Stimulated activated CD8-positive, alpha-beta memory T cell treated with anti-CD3 and anti-CD28 coated beads, Interleukin-12 subunit alpha, Interleukin-12 subunit beta, amount 100 ng/mL, for 4 hours (primary cell): ENCODE measurements around the gene RSL1D1.

ENCODE experiments used
- DNase-seq: peaks from one replicate; pipeline ENCODE4 v3.0.0-alpha.2; 2020; ENCODE audit warnings: low read depth

RSL1D1 gene

DNA sequence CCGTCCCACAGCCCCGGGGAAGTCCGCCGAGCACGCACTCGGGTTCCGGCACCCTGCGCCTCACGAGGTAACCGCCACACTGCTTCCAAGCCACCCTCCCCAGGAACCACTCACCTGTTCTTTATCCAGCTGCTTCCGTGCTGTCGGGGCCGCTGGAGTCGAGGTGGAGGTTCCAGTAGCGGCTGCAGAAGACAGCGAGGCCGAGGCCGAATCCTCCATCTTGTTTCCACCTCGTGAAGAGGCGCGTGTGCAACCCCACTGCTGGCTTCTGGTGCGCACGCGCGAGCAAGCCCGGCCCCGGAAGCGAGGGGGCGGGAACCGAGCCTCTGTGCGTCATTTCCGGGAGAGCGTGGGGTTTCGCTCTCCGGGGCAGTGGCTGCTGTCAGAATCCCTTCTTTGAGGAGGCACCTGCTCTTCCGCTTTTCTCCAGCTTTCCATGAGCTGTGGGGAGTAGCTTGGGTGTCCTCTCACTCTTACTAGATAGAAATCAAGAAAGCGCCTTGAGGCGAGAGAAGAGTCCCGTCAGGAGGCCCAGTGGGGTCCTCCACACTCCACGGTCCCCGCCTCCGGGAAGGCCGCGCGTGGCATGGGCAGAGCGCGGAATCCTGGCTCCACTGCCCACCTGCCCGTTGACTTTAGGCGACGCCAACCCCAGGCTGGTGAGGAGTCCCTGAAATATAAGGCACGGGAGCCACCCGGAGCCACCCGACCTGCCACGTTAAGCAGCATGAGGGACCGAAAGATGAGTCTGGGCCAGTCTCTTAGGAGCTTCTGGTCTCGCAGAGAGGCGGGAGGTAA, at the start of gene RSL1D1:
Gene RSL1D1, minus strand, starts transcription at position 249 of the 798 bp plus-strand sequence. Its CDS starts 30 bp downstream, at position 219.
- DNase-seq = peak; percentile 92

DNA sequence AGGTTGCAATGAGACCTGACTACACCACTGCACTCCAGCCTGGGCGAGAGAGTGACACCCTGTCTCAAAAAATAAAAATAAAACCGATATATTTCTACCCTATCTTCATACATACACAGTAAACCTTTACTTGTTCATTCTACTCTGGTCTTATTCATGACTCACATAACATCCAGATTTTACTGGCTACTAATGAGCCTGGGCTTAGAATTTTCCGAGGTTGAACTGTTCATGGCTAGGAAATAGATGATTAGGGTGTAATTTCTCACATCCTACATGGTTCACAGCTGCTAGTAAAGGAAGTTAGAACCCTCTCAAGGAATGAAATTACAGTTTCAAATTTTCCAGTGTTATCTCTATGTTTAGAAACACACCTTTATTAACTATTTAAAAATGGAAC, 49.7 kb upstream of the RSL1D1 start:
- no peak for DNase-seq

DNA sequence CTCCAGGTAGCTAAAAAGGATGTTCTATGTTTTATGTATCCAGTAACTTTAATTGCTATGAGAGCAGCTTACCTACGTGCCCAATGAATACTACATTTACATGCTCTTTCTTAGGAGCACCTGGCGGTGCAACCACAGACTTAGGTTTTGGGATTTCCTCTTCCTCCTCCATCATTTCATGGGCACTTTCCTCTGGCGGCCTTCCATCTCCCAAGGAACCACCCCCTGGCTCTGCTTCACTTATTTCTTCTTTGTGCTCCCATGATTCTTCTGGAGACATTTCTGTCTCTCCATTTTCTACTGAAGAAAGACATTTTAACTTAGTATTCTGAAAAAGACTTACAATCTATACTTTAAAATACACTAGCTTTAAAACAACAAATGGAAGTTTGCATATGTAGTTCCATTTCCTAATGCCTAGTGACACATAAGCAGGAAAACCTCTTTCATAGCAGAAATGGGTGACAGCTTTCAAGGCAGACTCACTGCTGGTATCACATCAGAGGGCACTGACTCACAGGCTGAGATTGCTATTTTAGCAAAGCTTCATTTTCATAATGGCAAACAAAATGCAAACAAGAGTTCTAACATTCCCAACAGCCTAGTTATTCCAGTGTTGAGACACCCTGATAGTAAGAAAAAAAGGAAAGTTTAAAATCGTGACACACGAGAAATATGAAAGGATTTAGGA, 45.3 kb upstream of the RSL1D1 start:
- DNase-seq = no peak

DNA sequence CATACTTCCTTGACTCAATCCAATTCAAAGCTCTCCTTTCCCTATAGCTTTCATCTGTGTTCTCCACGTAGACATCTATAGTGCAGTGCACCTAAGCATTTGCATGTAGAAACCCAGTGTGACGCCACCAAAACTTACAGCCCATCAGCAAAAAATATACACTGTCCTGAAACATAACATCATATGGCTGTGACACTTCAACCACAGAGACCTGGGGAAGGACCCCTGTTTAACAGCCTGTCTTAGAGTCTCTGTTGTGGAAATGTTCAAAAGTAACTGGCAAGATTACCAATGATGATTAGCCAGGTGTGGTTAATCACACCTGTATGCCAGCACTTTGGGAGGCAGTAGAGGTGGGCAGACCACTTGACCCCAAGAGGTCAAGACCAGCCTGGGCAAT, 42.2 kb upstream of the RSL1D1 start:
- no peak for DNase-seq

DNA sequence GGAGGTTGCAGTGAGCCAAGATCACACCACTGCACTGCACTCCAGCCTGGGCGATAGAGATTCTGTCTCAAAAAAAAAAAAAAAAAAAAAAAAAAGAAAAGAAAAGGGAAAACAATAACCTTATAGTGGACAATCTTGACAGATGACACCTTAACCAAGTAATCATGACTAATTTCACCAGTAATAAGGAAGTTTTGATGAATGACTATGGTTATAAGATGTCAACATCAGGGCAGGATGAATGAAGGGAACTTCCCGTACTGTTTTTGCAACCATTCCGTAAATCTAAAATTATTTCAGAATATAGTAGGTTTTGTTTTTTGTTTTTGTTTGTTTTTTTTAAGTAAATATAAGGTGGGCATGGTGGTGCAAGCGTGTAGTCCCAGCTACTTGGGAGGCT, 41.4 kb upstream of the RSL1D1 start:
- DNase-seq = no peak

DNA sequence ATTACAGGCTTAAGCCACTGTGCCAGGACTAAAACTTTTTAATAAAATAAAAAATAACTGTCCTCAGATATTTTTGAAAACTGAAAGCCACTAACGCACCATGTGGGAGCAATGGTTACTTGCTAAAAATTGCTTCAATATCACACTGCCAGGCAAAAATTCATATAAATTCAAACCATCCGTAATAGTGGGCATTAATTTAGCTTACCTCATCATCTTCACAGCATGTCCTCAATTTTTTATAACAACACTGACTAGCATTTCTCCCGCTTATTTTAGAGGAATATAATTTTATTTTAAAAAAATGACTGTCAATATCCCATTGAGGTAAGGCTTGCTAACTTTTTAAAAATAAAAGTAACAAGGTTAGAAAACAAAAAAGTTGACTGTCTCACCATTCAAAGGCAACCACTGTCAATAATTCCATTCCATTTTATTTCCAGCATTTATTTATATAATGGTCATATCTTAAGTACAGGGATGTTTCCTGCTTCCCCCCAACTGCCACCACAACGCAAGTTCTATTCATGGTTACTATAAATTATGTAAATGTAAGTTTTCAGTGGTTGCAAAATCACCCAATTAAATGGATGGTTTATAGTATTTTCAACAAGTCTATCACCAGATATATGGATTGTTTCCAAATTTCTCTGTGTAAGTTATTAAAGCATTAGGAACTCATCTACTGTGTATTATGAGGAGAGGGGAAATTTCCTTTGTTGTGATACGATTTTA, 39.1 kb upstream of the RSL1D1 start:
- no peak for DNase-seq

DNA sequence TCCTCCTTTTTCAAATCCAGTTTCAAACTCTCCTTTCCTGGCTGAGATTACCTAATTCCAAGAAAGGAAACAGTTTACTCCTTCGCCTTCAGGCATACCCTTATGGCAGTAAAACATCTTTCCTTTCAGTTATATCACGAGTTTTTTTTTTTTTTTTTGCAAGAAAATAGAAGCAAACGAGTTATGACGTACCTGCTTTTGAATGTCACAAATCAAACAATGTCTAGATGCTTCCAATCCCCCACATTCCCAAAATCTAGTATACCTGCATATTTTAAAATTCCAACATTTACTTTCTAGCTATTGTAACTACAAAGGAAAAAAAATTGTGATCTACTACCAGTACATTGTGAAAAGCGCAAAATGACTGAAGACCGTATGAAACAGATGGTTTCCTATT, 35.5 kb upstream of the RSL1D1 start:
- DNase-seq = no peak

DNA sequence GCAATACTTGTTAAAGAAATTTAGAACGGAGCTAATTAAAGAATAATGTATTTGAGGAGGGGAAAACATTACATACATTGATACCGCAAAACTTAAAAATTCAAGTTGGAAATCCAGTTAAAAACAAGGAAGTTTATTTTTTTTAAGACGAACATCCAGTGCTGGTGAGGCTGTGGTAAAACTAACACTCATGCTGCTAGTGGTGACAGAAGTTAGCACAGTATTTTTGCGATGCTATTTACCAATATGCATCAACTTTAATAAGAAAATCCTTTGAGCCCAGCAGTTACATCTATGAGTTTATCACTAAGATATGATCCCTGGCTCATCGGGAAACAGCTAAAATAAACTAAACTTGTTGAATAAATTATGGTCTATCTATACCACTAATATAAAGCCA, 32.7 kb upstream of the RSL1D1 start:
- no peak for DNase-seq

DNA sequence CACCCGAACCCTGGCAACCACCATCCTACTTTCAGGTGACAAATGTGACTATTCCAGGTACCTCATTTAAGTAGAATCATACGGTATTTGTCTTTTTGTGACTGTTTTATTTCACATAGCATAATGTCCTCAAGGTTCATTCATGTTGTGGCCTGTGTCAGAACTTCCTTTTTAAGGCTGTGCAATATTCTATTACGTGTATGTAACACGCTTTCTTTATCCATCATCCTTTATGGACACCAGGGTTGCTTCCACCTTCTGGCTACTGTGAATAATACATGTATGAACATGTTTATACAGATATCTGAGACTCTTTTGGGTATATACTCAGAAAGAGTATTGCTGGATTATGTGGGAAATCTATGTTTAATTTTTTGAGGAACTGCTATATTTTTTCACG, 28.7 kb upstream of the RSL1D1 start:
- DNase-seq = no peak

DNA sequence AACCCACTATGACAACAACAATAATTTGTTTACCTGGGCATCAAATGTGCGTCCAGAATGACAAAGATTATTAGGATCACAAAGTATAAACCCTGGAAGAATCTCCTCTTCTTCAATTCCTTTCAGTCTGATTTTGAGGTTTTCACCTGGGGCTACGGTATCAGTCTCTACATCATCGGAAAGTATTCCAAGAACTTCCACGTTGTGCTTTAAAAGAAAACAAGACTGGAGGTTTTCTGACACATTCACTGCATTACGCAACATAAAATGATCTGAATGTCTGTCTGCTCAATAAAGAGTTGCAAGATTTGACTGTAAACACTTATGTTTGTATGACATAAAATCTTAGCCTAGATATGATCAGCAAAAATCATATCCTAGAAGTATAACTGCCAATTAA, 26.0 kb upstream of the RSL1D1 start:
- no peak for DNase-seq

DNA sequence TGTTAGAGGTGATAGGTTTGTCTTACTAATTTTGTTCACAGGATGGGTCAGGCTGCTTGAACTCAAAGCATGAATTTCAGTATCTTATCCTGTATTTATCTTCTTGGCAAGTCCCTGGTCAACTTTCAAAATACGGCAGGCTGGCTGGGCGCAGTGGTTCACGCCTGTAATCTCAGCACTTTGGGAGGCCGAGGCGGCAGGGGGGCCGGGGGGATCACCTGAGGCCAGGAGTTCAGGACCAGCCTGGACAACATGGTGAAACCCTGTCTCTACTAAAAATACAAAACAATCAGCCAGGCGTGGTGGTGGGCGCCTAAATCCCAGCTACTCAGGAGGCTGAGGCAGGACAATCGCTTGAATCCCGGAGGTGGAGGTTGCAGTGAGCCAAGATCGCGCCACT, 25.0 kb upstream of the RSL1D1 start:
- no peak for DNase-seq

DNA sequence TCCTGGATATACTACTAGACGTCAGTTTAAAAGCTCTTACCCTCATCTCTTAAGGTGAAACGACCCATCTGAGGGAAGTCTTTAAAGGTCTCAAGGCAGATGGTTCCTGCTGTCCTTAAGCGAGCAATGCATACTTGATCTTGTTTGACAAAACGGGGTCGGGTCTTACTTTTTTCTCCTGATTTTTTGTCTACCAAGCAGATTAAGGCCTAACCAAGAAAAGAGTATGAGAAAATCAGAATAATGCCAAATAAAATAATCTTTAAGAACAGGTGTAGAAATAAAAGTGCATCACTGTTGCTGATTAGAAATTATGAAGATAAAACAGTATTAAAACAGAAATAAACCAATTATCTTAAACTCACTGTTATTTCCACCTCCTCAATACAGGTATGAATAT, 24.4 kb upstream of the RSL1D1 start:
- no peak for DNase-seq

DNA sequence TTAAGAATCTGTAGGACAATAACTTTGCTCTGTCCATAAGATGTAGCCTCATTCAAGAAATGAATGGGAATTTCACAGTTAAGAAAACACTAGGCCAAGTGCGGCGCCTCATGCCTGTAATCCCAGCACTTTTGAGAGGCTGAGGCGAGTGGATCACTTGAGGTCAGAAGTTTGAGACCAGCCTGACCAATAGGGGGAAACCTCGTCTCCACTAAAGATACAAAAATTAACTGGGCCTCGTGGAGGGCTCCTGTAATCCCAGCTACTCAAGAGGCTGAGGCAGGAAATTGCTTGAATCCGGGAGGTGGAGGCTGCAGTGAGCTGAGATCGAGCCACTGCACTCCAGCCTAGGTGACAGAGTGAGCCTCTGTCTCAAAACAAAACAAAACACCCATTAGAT, 19.9 kb upstream of the RSL1D1 start:
- no peak for DNase-seq

DNA sequence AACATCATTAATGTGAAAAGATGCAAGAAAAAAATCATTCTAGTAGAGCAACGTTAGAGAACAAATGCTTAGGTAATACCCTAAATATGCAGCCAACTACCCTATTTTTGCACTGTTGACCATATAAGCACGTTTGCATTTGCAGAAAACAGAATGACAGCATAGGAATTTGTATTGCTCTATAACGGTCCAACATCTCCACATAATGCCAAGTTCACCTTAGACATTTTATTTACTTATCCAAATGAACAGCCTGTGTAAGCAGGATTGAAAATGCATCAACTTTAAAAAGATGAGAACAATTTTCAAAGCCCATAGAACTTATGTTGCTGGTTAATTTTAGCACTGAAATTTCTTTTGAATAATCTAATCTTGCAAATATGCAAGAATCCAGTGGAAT, 19.1 kb upstream of the RSL1D1 start:
- no peak for DNase-seq

DNA sequence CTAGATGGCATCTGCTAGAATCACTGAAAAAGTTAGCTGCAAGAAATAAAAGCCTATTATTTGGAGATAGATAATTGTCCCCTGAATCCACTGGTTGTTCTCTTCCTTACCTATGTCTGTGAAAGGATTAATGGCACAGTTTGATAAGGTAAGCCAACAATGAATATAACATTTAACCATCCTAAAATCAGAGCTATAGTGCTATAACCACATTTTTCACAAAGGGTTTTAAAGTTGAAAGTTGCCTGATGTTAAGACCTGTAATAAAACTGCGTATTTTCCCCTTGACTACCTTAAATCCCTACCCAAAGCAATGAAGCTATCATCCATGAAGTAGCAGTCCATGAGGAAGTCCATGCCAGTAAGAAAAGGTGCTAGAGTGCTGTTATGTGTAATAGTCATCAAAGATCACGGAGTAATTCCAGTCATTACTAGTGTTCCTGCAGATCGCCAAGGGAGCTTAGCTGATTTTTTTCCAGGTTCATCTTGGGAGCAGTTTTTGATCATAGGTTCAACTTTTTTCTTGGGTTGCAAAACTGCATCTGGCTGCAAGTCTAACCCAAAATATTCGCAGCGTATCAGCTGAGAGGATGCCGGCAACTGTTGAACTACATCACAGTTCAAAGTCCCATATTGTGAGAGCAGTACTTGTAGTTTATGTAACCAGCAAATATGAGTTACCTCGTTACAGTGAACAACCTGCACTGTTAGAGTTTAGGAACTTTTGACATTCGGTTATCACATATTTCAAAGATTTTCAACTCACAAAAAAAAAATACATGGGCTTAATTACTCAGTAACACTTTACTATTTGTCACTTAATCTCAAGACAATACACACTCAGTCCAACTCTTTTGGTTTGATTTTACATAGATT, 18.2 kb upstream of the RSL1D1 start:
- no peak for DNase-seq

DNA sequence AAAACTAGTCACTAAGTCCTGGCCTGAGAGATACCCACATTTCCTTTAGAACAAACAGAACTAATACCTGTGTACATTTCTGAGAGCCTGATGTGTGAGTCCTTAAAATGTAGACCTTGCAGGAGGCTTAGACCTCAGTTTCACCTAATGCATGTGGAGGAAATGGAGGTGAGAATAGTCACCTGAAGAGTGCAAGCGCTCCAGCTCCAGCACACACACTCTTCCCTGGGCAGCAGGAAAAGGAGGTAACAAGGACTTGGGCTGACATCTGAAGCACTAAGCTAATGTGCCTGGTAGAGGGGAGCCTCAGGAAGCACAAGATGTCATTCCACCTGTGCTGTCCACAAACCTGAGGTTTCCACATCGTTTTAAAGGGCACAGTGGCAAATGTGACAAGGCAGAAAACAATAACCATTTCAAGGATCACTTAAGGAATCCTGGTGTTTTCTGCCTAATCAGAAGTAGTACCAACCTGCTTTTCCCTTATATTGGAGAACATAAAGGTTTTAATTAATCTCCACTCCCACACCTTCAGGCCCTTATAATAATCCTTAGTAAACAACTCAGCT, 17.2 kb upstream of the RSL1D1 start:
- DNase-seq = no peak

DNA sequence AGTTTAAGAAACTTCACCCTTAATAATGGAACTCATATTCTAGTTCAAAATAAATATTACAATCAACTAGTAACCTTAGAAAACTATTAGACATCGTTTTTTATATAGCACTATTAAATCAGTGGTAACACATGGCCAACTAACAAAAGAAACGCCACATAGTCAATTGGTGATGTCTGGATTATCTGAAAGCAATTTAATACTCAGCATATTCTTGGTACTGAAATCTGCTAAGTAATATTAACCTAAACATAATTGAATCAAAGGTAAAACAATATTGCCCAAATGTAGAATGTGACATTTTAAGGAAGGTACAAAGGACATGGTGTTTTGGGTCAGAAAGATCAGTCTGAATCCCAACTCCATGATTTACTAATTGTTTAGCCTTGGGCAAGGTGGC, 11.1 kb upstream of the RSL1D1 start:
- no peak for DNase-seq

DNA sequence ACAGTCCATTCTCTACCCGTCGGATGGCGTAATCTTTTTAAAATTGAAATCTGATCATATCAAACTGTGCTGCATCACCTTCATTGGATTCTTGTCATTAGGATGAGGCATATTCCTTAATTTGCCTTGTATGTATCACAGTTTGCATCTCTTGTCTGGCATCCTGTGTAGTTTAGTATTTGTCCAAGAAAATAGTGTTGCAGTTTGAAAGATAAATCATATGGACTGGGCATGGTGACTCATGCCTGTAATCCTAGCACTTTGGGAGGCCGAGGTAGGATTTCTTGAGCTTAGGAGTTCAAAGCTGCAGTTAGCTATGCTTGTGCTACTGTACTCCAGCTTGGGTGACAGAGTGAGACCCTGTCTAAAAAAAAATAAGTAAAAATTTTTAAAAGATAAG, 5.8 kb upstream of the RSL1D1 start:
- DNase-seq = no peak

DNA sequence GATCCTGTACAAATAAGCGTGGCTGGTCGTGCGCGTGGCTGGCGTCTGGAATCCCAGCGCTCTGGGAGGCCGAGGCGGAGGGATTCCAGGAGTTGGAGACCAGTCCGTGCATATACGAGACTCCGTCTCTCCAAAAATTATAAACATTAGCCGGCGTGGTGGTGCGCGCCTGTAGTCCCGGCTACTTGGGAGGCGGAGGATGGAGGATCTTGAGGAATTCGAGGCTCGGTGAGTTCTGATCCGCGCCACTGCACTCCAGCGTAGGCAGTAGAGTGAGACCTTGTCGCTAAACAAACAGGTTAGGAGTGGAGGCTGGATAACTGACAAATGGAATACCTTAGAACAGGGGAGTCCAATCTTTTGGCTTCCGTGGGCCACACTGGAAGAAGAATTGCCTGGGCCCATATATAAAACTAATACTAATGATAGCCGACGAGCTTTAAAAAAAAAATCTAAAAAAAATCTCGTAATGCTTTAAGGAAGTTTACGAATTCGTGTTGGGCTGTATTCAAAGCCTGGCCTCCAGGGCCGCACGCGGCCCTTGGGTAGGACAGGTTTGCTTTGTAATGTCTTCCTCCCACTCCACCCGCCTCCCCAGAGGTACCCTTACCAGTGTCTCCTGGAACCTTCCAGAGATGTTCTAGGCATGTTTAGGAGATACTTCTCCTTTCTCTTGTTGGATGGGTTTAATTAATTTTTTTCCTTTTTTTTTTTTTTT, 909 bp upstream of the RSL1D1 start:
- no peak for DNase-seq

DNA sequence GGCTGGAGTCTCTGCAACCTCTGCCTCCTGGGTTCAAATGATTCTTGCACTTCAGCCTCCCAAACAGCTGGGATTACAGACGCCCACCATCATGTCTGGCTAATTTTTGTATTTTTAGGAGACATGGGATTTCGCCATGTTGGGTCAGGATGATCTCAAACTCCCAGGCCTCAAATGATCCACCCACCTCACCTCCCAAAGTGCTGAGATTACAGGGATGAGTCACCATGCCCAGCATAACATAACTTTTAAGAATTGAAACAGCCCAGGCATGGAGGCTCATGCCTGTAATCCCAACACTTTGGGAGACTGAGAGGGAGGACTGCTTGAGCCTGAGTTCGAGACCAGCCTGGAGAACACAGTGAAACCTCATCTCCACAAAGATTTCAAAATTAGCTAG, 2.5 kb downstream of the RSL1D1 start:
- DNase-seq = no peak

DNA sequence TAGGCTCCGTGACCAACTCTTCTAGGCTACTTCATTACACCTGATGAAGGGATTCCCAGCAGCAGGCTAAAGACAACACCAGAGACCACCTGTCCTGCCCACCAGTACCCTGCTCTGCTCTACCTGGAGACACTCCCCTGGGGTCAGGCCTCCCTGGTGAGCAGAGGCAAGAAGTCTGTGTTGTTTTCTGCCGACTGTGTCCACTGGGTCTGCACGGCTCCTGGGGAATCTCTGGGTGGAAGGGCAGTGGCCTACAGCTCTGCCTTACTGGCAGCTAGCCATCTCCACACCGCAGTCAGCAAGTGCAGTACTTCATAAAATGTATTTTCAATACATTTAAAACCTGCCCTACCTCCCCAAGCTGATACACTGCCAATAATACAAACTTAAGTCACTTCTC, 6.8 kb downstream of the RSL1D1 start:
- DNase-seq = no peak
